Loucy (cell line): Measurements from ENCODE around the gene RGSL1.

ENCODE experiments used
- EZH2phosphoT487 ChIP-seq: fragments of 200-600 bp; IDR thresholded peaks from 2 replicates; pipeline ENCODE4 v1.6.1; 2018; ENCODE audit warnings: antibody characterized with exemption, mild to moderate bottlenecking, moderate library complexity, borderline replicate concordance
- TF ChIP-seq, protein P1 (sequence below): fragments of 200-600 bp; sonication (generic); conservative IDR thresholded peaks from 2 replicates; pipeline ENCODE4 v1.5.1; 2014; ENCODE audit warnings: mild to moderate bottlenecking, antibody characterized with exemption, low read length

DNA sequence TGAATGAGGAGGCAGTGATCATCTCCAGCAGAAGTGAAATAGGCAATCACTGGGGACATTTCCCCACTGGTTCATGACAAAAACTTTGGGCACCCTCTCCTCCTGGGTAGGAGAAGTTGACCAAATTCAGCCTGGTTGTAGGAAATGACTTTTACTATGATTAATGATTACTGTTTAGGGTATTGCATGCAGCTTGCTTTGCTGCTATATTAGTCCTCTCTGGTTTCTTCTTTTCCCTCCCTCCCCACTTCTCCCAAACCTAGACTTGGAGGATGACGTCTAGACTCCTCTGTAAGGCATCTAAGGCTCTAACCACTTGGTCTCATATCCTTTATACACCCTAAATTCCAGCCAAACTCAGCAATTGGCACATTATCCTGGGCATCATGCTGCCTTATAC lies 157.6 kb downstream of the RGSL1 start:
- TF ChIP-seq, protein P1, sequence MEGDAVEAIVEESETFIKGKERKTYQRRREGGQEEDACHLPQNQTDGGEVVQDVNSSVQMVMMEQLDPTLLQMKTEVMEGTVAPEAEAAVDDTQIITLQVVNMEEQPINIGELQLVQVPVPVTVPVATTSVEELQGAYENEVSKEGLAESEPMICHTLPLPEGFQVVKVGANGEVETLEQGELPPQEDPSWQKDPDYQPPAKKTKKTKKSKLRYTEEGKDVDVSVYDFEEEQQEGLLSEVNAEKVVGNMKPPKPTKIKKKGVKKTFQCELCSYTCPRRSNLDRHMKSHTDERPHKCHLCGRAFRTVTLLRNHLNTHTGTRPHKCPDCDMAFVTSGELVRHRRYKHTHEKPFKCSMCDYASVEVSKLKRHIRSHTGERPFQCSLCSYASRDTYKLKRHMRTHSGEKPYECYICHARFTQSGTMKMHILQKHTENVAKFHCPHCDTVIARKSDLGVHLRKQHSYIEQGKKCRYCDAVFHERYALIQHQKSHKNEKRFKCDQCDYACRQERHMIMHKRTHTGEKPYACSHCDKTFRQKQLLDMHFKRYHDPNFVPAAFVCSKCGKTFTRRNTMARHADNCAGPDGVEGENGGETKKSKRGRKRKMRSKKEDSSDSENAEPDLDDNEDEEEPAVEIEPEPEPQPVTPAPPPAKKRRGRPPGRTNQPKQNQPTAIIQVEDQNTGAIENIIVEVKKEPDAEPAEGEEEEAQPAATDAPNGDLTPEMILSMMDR, result no peak
- TF ChIP-seq EZH2phosphoT487, result no peak
